HepG2 (cell line): ENCODE results near the gene CACNG7. TPM values are rescaled to one million over a fixed set of nuclear protein-coding genes. Genes with fewer than 3 reads are reported as not detected.

Experiments
- CBX2 ChIP-seq, 2 experiments: fragments of 200-600 bp in 1 of 2; sonication (generic); formaldehyde crosslinking in 1 of 2; IDR thresholded peaks; 2 replicates each; pipeline versions ENCODE4 v1.7.0 to v1.8.1; 2018 to 2022; ENCODE audit warnings: low read depth in 2 of 2, low read length in 1 of 2, mild to moderate bottlenecking in 1 of 2, missing genetic modification reagents in 1 of 2
- DPF2 ChIP-seq: sonication (generic); formaldehyde crosslinking; IDR thresholded peaks from 2 replicates; pipeline ENCODE4 v1.4.0; 2020; ENCODE audit warnings: mild to moderate bottlenecking, low read depth, missing genetic modification reagents, borderline replicate concordance
- JARID2 ChIP-seq: sonication (generic); formaldehyde crosslinking; IDR thresholded peaks from 2 replicates; pipeline ENCODE4 v1.8.1; 2023; ENCODE audit warnings: missing genetic modification reagents, inconsistent platforms; ENCODE audit not compliant: insufficient replicate concordance
- KAT8 ChIP-seq: IDR thresholded peaks from 2 replicates; pipeline ENCODE4 v1.6.1; 2016; ENCODE audit warnings: missing genetic modification reagents, missing compliant biosample characterization
- KLF6 ChIP-seq: IDR thresholded peaks from 2 replicates; pipeline ENCODE4 v1.8.0; 2016; ENCODE audit warnings: missing biosample characterization, missing genetic modification reagents
- MBNL3 ChIP-seq: fragments of 250-450 bp; sonication (Bioruptor Pico); conservative IDR thresholded peaks from 2 replicates; pipeline ENCODE4 v1.8.0; 2022; ENCODE audit warnings: mild to moderate bottlenecking, inconsistent platforms
- MED1 ChIP-seq: sonication (generic); formaldehyde crosslinking; IDR thresholded peaks from 2 replicates; pipeline ENCODE4 v1.4.0; 2020; ENCODE audit warnings: missing genetic modification reagents
- RARG ChIP-seq: sonication (generic); formaldehyde crosslinking; IDR thresholded peaks from 2 replicates; pipeline ENCODE4 v1.4.0; 2020; ENCODE audit warnings: low read depth, mild to moderate bottlenecking, missing genetic modification reagents
- REXO4 ChIP-seq: sonication (generic); formaldehyde crosslinking; IDR thresholded peaks from 2 replicates; pipeline ENCODE4 v1.8.0; 2022; ENCODE audit warnings: missing genetic modification reagents, mild to moderate bottlenecking, borderline replicate concordance
- SAP130 ChIP-seq: IDR thresholded peaks from 2 replicates; pipeline ENCODE4 v1.6.1; 2016; ENCODE audit warnings: low read depth
- TFDP1 ChIP-seq: IDR thresholded peaks from 2 replicates; pipeline ENCODE4 v1.6.1; 2016; ENCODE audit warnings: missing compliant biosample characterization, missing genetic modification reagents, borderline replicate concordance
- ZBTB21 ChIP-seq: sonication (generic); formaldehyde crosslinking; IDR thresholded peaks from 2 replicates; pipeline ENCODE4 v1.4.0; 2020; ENCODE audit warnings: missing genetic modification reagents
- ZBTB42 ChIP-seq: sonication (generic); formaldehyde crosslinking; IDR thresholded peaks from 2 replicates; pipeline ENCODE4 v1.5.0; 2020; ENCODE audit warnings: mild to moderate bottlenecking, missing genetic modification reagents
- ZHX1 ChIP-seq: sonication (generic); formaldehyde crosslinking; IDR thresholded peaks from 2 replicates; pipeline ENCODE4 v1.8.1; 2022; ENCODE audit warnings: low read depth, mild to moderate bottlenecking, missing genetic modification reagents
- ZNF260 ChIP-seq: sonication (generic); formaldehyde crosslinking; IDR thresholded peaks from 2 replicates; pipeline ENCODE4 v1.4.0; 2020; ENCODE audit warnings: missing genetic modification reagents, low read depth, mild to moderate bottlenecking, borderline replicate concordance
- ZNF326 ChIP-seq: sonication (generic); formaldehyde crosslinking; IDR thresholded peaks from 2 replicates; pipeline ENCODE4 v1.4.0; 2020; ENCODE audit warnings: missing genetic modification reagents, borderline replicate concordance
- ZNF549 ChIP-seq: sonication (generic); formaldehyde crosslinking; IDR thresholded peaks from 2 replicates; pipeline ENCODE4 v1.5.0; 2020; ENCODE audit warnings: missing genetic modification reagents
- ZNF567 ChIP-seq: sonication (generic); formaldehyde crosslinking; IDR thresholded peaks from 2 replicates; pipeline ENCODE4 v1.8.1; 2023; ENCODE audit warnings: mild to moderate bottlenecking, missing genetic modification reagents, borderline replicate concordance
- ZNF616 ChIP-seq: sonication (generic); formaldehyde crosslinking; IDR thresholded peaks from 2 replicates; pipeline ENCODE4 v1.5.0; 2020; ENCODE audit warnings: low read depth, mild to moderate bottlenecking, missing genetic modification reagents
- ZNF720 ChIP-seq: sonication (generic); formaldehyde crosslinking; IDR thresholded peaks from 2 replicates; pipeline ENCODE4 v1.4.0; 2020; ENCODE audit warnings: missing genetic modification reagents
- polyA plus RNA-seq, 8 experiments: library from polyadenylated mRNA; depleted of rRNA in 3 of 8; stranded (reverse) in 7 of 8; unstranded in 1 of 8; fragments of >200 nt; fragmentation: Illumina TruSeq in 4 of 8; extraction: Trizol in 4 of 8; gene quantifications; 2 replicates each; pipeline versions ENCODE4 v1.2.1 to v1.2.3, GENCODE V29; 2011 to 2016; ENCODE audit warnings: low read depth in 4 of 8, missing spikeins in 1 of 8, mixed read lengths in 1 of 8; ENCODE audit not compliant: insufficient read depth in 1 of 8
- total RNA-seq, 5 experiments: library from RNA; depleted of rRNA; stranded (reverse); fragments of >200 nt; fragmentation: Illumina TruSeq; extraction: Trizol; gene quantifications; 2 replicates each; pipeline ENCODE4 v1.2.3, GENCODE V29; 2016; ENCODE audit warnings: low read depth in 1 of 5
- TF ChIP-seq, protein P1 (sequence below): sonication (generic); formaldehyde crosslinking; IDR thresholded peaks from 2 replicates; pipeline ENCODE4 v1.9.0; 2021; ENCODE audit warnings: missing genetic modification reagents, mild to moderate bottlenecking, borderline replicate concordance
- TF ChIP-seq, protein P2 (sequence below): sonication (generic); formaldehyde crosslinking; IDR thresholded peaks from 2 replicates; pipeline ENCODE4 v1.5.0; 2020; ENCODE audit warnings: mild to moderate bottlenecking, missing genetic modification reagents

Gene CACNG7
- total and polyA plus RNA-seq, 2 of the 13 experiments (the other 11 are each of a cell fraction or from before 2014, with no cell fraction given), result not detected

GRCh38 chr19:53864308-53864836 lies 44.7 kb upstream of the CACNG7 start (continued):
- 0 out of 2 replicates have a peak, but pooled peaks have one; percentile 52 for TF ChIP-seq ZNF567 (CRISPR knock-in tag)
- no peak for TF ChIP-seq JARID2 (CRISPR knock-in tag)
- no peak for TF ChIP-seq ZNF326
- no peak; the same call in 1 of the 2 replicates for TF ChIP-seq ZBTB21
- TF ChIP-seq ZNF616 (CRISPR knock-in tag), result no peak
- no peak for TF ChIP-seq CBX2 (IDR thresholded peaks at IDR 0.05; ENCODE audit: low read depth, low read length)
- TF ChIP-seq CBX2 (CRISPR knock-in tag; IDR thresholded peaks at IDR 0.05; ENCODE audit: low read depth), result no peak
- no peak for TF ChIP-seq MBNL3
- TF ChIP-seq DPF2 (CRISPR knock-in tag), result peak; percentile 98
- no peak for TF ChIP-seq REXO4 (CRISPR knock-in tag)
- TF ChIP-seq ZHX1 (CRISPR knock-in tag), result 0 out of 2 replicates have a peak, but pooled peaks have one; percentile 43
- no peak for TF ChIP-seq ZNF720
- TF ChIP-seq, protein P1, sequence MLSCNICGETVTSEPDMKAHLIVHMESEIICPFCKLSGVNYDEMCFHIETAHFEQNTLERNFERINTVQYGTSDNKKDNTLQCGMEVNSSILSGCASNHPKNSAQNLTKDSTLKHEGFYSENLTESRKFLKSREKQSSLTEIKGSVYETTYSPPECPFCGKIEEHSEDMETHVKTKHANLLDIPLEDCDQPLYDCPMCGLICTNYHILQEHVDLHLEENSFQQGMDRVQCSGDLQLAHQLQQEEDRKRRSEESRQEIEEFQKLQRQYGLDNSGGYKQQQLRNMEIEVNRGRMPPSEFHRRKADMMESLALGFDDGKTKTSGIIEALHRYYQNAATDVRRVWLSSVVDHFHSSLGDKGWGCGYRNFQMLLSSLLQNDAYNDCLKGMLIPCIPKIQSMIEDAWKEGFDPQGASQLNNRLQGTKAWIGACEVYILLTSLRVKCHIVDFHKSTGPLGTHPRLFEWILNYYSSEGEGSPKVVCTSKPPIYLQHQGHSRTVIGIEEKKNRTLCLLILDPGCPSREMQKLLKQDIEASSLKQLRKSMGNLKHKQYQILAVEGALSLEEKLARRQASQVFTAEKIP, result no peak
- no peak for TF ChIP-seq ZNF260 (CRISPR knock-in tag)
- no peak for TF ChIP-seq ZBTB42
- TF ChIP-seq KAT8 (CRISPR knock-in tag), result peak; percentile 69; the same call in 1 of the 2 replicates
- no peak for TF ChIP-seq ZNF549 (CRISPR knock-in tag)
- peak; percentile 60 for TF ChIP-seq KLF6 (CRISPR knock-in tag)
- no peak for TF ChIP-seq RARG (CRISPR knock-in tag)
- no peak; the same call in 1 of the 2 replicates for TF ChIP-seq TFDP1 (CRISPR knock-in tag)
- TF ChIP-seq, protein P2, sequence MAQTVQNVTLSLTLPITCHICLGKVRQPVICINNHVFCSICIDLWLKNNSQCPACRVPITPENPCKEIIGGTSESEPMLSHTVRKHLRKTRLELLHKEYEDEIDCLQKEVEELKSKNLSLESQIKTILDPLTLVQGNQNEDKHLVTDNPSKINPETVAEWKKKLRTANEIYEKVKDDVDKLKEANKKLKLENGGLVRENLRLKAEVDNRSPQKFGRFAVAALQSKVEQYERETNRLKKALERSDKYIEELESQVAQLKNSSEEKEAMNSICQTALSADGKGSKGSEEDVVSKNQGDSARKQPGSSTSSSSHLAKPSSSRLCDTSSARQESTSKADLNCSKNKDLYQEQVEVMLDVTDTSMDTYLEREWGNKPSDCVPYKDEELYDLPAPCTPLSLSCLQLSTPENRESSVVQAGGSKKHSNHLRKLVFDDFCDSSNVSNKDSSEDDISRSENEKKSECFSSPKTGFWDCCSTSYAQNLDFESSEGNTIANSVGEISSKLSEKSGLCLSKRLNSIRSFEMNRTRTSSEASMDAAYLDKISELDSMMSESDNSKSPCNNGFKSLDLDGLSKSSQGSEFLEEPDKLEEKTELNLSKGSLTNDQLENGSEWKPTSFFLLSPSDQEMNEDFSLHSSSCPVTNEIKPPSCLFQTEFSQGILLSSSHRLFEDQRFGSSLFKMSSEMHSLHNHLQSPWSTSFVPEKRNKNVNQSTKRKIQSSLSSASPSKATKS (CRISPR knock-in tag), result no peak
- peak; percentile 92 for TF ChIP-seq MED1 (CRISPR knock-in tag)
- peak; percentile 92 for TF ChIP-seq SAP130 (CRISPR knock-in tag)
